Neural cell (in vitro differentiated cells): Measurements from ENCODE around the gene GORASP2. TPM values are rescaled to one million over a fixed set of nuclear protein-coding genes. Genes with fewer than 3 reads are reported as not detected.
A peak's percentile ranks its signal among the peaks of the same experiment; 100 is the strongest.

ENCODE experiments used
- H2AFZ ChIP-seq: fragments of 200-600, 300-800 bp; sonication (generic), shearing (Covaris generic); 2 replicates; pipeline ENCODE4 v1.6.0; 2014; ENCODE audit warnings: low read depth, mild to moderate bottlenecking, antibody characterized with exemption, low read length, moderate library complexity
- H3F3A ChIP-seq: fragments of 200-600 bp; shearing (Covaris generic); 2 replicates; pipeline ENCODE4 v1.6.1; 2016; ENCODE audit warnings: mild to moderate bottlenecking, moderate library complexity, mixed read lengths, antibody characterized with exemption, low read length; ENCODE audit not compliant: insufficient read depth, poor library complexity, severe bottlenecking
- H3K27ac ChIP-seq: fragments of 200-600, 300-800 bp; sonication (generic), shearing (Covaris generic); 2 replicates; pipeline ENCODE4 v1.5.1; 2014; ENCODE audit warnings: mild to moderate bottlenecking, low read length, moderate library complexity
- H3K27me3 ChIP-seq: fragments of 300-800, 200-600 bp; sonication (generic), shearing (Covaris generic); 2 replicates; pipeline ENCODE4 v1.6.0; 2014; ENCODE audit warnings: mild to moderate bottlenecking, low read depth, low read length, moderate library complexity; ENCODE audit not compliant: insufficient read depth
- H3K36me3 ChIP-seq: fragments of 300-800, 200-600 bp; sonication (generic), shearing (Covaris generic); 2 replicates; pipeline ENCODE4 v1.5.1; 2014; ENCODE audit warnings: mild to moderate bottlenecking, antibody characterized with exemption, low read length, moderate library complexity; ENCODE audit not compliant: insufficient read depth
- H3K4me2 ChIP-seq: fragments of 300-800, 200-600 bp; sonication (generic), shearing (Covaris generic); 2 replicates; pipeline ENCODE4 v1.6.0; 2014; ENCODE audit warnings: mild to moderate bottlenecking, low read length
- H3K4me3 ChIP-seq: fragments of 300-800, 200-600 bp; sonication (generic), shearing (Covaris generic); 2 replicates; pipeline ENCODE4 v1.5.1; 2014; ENCODE audit warnings: mild to moderate bottlenecking, low read length, moderate library complexity
- H3K79me2 ChIP-seq: fragments of 200-600 bp; shearing (Covaris generic); replicated peaks from 2 replicates; pipeline ENCODE4 v1.6.0; 2014; ENCODE audit warnings: mild to moderate bottlenecking, low read length, moderate library complexity; ENCODE audit not compliant: insufficient read depth
- H3K9ac ChIP-seq: fragments of 300-800, 200-600 bp; sonication (generic), shearing (Covaris generic); 2 replicates; pipeline ENCODE4 v1.6.1; 2016; ENCODE audit warnings: mild to moderate bottlenecking, low read length, mixed read lengths
- H3K9me2 ChIP-seq: fragments of 200-600 bp; shearing (Covaris generic); 2 replicates; pipeline ENCODE4 v1.6.1; 2016; ENCODE audit warnings: mild to moderate bottlenecking, low read length, mixed read lengths; ENCODE audit not compliant: insufficient read depth
- H3K9me3 ChIP-seq: fragments of 200-600, 300-800 bp; sonication (generic), shearing (Covaris generic); 2 replicates; pipeline ENCODE4 v1.6.1; 2016; ENCODE audit warnings: mild to moderate bottlenecking, mixed run types, low read length, moderate library complexity, mixed read lengths
- H4K20me1 ChIP-seq: fragments of 200-600 bp; shearing (Covaris generic); 2 replicates; pipeline ENCODE4 v1.6.1; 2016; ENCODE audit warnings: mild to moderate bottlenecking, mixed run types; ENCODE audit not compliant: insufficient read depth
- EP300 ChIP-seq: fragments of 450-650 bp; conservative IDR thresholded peaks from 2 replicates; pipeline ENCODE4 v1.6.1; 2014; ENCODE audit warnings: antibody characterized with exemption, mild to moderate bottlenecking, moderate library complexity; ENCODE audit not compliant: poor library complexity, severe bottlenecking
- EZH2 ChIP-seq: fragments of 200-600, 300-800 bp; shearing (Covaris generic), sonication (generic); IDR thresholded peaks from 2 replicates; pipeline ENCODE4 v1.6.1; 2014; ENCODE audit warnings: antibody characterized with exemption, low read length, borderline replicate concordance, mild to moderate bottlenecking; ENCODE audit not compliant: insufficient read depth, poor library complexity, severe bottlenecking
- MXI1 ChIP-seq: fragments of 450-650 bp; conservative IDR thresholded peaks from 2 replicates; pipeline ENCODE4 v1.6.1; 2014; ENCODE audit warnings: antibody characterized with exemption, mild to moderate bottlenecking; ENCODE audit not compliant: poor library complexity, severe bottlenecking
- POLR2AphosphoS5 ChIP-seq: IDR thresholded peaks from 2 replicates; pipeline ENCODE4 v1.6.1; 2012
- RAD21 ChIP-seq: fragments of 450-650 bp; conservative IDR thresholded peaks from 2 replicates; pipeline ENCODE4 v1.6.1; 2014; ENCODE audit warnings: antibody characterized with exemption, mild to moderate bottlenecking, moderate library complexity
- REST ChIP-seq: IDR thresholded peaks from 2 replicates; pipeline ENCODE4 v1.6.1; 2012; ENCODE audit warnings: borderline replicate concordance
- SMC3 ChIP-seq: fragments of 450-650 bp; conservative IDR thresholded peaks from 2 replicates; pipeline ENCODE4 v1.6.1; 2014; ENCODE audit warnings: antibody characterized with exemption, mild to moderate bottlenecking, moderate library complexity; ENCODE audit not compliant: poor library complexity
- TAF1 ChIP-seq: IDR thresholded peaks from 2 replicates; pipeline ENCODE4 v1.6.1; 2012; ENCODE audit warnings: low read depth
- polyA plus RNA-seq: library from polyadenylated mRNA; depleted of rRNA; stranded (reverse); fragments of >200 nt; gene quantifications from 2 replicates; pipeline ENCODE4 v1.2.3, GENCODE V29; 2014
- TF ChIP-seq, protein P1 (sequence below): fragments of 450-650 bp; IDR thresholded peaks from 2 replicates; pipeline ENCODE4 v1.5.1; 2014; ENCODE audit warnings: antibody characterized with exemption, mild to moderate bottlenecking, moderate library complexity; ENCODE audit not compliant: poor library complexity, severe bottlenecking

The GORASP2 gene
- polyA plus RNA-seq, 1 donor from 2014 or later, result 20.4 TPM

DNA sequence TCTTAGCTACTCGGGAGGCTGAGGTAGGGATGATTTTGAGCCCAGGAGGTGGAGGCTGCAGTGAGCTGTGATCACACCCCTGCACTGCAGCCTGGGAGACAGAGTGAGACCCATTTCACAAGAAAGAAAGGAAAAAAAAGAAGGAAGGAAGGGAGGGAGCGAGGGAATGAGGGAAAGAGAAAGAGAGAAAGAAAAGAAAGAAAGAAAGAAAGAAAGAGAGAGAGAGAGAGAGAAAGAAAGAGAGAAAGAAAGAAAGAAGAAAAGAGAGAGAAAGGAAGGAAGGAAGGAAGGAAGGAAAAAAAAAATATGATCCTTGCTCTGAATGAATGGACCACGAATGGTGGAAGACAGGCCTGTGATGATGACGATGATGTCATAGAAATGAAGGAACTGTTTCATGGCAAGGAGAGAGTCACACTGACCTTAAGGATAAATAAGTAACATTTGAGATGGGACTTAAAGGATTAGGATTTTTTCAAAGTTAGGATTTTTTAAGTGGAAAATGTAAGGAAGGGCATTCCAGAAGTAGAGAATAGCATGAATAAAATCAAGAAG lies 2.2 kb upstream of the GORASP2 start:
- Histone ChIP-seq H3K4me3 (no peak overlapping the region), H3K9ac (no peak overlapping the region), H3K79me2 (peaks cover 21% of the 10 kb centered on the region), H3K27ac (no peak overlapping the region), H3K9me2 (no peaks in the 10 kb centered on the region), H3K27me3 (no peaks in the 10 kb centered on the region), H2AFZ (no peak overlapping the region), H3F3A (no peaks in the 10 kb centered on the region), H3K36me3 (no peaks in the 10 kb centered on the region), H3K9me3 (no peaks in the 10 kb centered on the region), H4K20me1 (no peaks in the 10 kb centered on the region), H3K4me2 (no peak overlapping the region)
- TF ChIP-seq SMC3 (no peak), POLR2AphosphoS5 (no peak), EZH2 (no peak), RAD21 (no peak), TAF1 (no peak), MXI1 (no peak), REST (no peak), EP300 (no peak)
- TF ChIP-seq, protein P1, sequence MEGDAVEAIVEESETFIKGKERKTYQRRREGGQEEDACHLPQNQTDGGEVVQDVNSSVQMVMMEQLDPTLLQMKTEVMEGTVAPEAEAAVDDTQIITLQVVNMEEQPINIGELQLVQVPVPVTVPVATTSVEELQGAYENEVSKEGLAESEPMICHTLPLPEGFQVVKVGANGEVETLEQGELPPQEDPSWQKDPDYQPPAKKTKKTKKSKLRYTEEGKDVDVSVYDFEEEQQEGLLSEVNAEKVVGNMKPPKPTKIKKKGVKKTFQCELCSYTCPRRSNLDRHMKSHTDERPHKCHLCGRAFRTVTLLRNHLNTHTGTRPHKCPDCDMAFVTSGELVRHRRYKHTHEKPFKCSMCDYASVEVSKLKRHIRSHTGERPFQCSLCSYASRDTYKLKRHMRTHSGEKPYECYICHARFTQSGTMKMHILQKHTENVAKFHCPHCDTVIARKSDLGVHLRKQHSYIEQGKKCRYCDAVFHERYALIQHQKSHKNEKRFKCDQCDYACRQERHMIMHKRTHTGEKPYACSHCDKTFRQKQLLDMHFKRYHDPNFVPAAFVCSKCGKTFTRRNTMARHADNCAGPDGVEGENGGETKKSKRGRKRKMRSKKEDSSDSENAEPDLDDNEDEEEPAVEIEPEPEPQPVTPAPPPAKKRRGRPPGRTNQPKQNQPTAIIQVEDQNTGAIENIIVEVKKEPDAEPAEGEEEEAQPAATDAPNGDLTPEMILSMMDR, result no peak

DNA sequence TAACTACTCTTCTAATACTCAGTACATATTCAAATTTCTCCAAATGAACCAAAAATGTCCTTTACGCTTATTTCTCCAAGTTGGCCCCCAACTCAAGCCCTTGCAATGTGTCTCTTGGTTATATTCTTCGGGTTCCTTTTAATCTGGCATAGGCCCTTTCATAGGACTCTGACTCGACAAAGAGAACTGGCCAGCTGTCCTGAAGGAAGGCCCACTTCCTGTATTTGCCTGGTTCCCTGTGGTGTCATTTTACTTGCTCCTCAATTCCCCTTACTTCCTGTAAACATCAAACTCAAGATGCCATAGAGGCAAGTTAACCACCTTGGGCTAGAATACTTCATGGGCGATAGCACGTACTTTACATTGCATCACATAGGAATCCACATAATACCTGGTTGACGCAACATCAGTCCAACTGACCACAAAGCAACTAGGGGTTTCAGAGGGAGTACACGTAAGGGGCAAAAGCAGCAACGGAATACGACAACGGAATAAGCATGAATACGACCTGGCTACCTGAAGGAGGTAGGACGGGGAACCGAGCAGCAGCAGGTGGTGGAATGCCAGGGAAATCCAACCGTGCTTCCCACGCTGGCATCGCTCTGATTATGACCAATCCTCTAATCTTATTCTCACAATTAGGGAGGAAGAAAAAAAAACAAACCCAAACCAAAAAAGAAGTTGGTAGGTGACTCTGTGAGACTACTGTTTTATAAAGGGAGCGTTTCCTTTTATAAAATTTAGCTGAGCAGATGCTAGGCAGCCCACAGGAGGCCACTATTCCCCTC lies 823 bp upstream of the GORASP2 start:
- Histone ChIP-seq H3K36me3 (no peaks in the 10 kb centered on the region), H3K79me2 (peaks cover 35% of the 10 kb centered on the region), H3K9ac (no peak overlapping the region), H3K27ac (peak overlapping the region; percentile 8), H3K27me3 (no peaks in the 10 kb centered on the region), H3K4me2 (peak overlapping the region; percentile 74), H3K9me2 (no peaks in the 10 kb centered on the region), H4K20me1 (no peaks in the 10 kb centered on the region), H3K9me3 (no peaks in the 10 kb centered on the region), H3F3A (no peaks in the 10 kb centered on the region), H3K4me3 (peak overlapping the region; percentile 90), H2AFZ (no peak overlapping the region)
- TF ChIP-seq EP300, result no peak
- TF ChIP-seq SMC3, result no peak
- no peak for TF ChIP-seq RAD21
- TF ChIP-seq POLR2AphosphoS5, result no peak
- no peak for TF ChIP-seq MXI1
- no peak for TF ChIP-seq EZH2
- no peak for TF ChIP-seq REST
- no peak for TF ChIP-seq TAF1
